ENCODE results near the gene RAB27A. TPM values are rescaled to one million over a fixed set of nuclear protein-coding genes. Genes with fewer than 3 reads are reported as not detected.

RAB27A gene
- total and polyA plus RNA-seq, 2 of the 8 experiments (the other 6 are each of a cell fraction or from before 2014, with no cell fraction given): 2.3 to 6.5 TPM

- TF ChIP-seq POLR2AphosphoS5 (IDR thresholded peaks at IDR 0.05; ENCODE audit: low read depth, low read length) (no peak), MAX (IDR thresholded peaks at IDR 0.05) (no peak), RAD21 (IDR thresholded peaks at IDR 0.05 in 1 of 2, conservative IDR thresholded peaks at IDR 0.05 in 1 of 2; ENCODE audit: low read depth in 2 of 2, low read length in 2 of 2) (no peak), TBP (IDR thresholded peaks at IDR 0.05; ENCODE audit: low read depth, low read length) (no peak)
These were observed 119.3 kb downstream of the RAB27A start (continued) for GRCh38 chr15:55170361-55170760.
